Skeletal muscle tissue (tissue), 4 donors: Measurements from ENCODE around the gene NPR3. TPM values are rescaled to one million over a fixed set of nuclear protein-coding genes. Genes with fewer than 3 reads are reported as not detected.
"Not testable (repeated sequence)": the region's sequence is repeated elsewhere in the genome, so short reads cannot be mapped to it uniquely, and the experiment has no call there.

Source experiments
- H3K27ac ChIP-seq: one replicate; pipeline ENCODE4 v1.7.0; 2013; ENCODE audit warnings: mild to moderate bottlenecking, low read depth, low read length, inconsistent platforms
- H3K27me3 ChIP-seq, 3 donors: one replicate each; pipeline ENCODE4 v1.7.0; 2013; ENCODE audit warnings: low read length in 3 of 3; ENCODE audit not compliant: control insufficient read depth in 3 of 3, insufficient read depth in 3 of 3
- H3K36me3 ChIP-seq, 3 donors: one replicate each; pipeline ENCODE4 v1.7.0; 2013; ENCODE audit warnings: low read length in 3 of 3; ENCODE audit not compliant: control insufficient read depth in 3 of 3, insufficient read depth in 3 of 3
- H3K4me1 ChIP-seq, 3 donors: one replicate each; pipeline ENCODE4 v1.7.0; 2013; ENCODE audit warnings: low read length in 3 of 3, mild to moderate bottlenecking in 3 of 3; ENCODE audit not compliant: control insufficient read depth in 3 of 3, insufficient read depth in 3 of 3
- H3K4me3 ChIP-seq, 3 donors: one replicate each; pipeline ENCODE4 v1.7.0; 2013; ENCODE audit warnings: low read length in 3 of 3
- H3K9ac ChIP-seq, 3 donors: one replicate each; pipeline ENCODE4 v1.7.0; 2013; ENCODE audit warnings: low read length in 3 of 3, mild to moderate bottlenecking in 3 of 3, moderate library complexity in 2 of 3, low read depth in 1 of 3
- H3K9me3 ChIP-seq, 3 donors: one replicate each; pipeline ENCODE4 v1.7.0; 2013; ENCODE audit warnings: low read length in 3 of 3; ENCODE audit not compliant: control insufficient read depth in 3 of 3
- total RNA-seq: library from RNA; depleted of rRNA; stranded (reverse); fragments of >200 nt; gene quantifications from one replicate; pipeline ENCODE4 v1.2.3, GENCODE V29; 2014
- donor health status: Osteomylitis.

The NPR3 gene
- total RNA-seq, 1 donor from 2014 or later: 9.9 TPM

GRCh38 chr5:32794086-32794485, 83.0 kb downstream of the NPR3 start:
- Histone ChIP-seq H3K36me3 (no peaks in the 10 kb centered on the region), H3K27me3 (no peaks in the 10 kb centered on the region), H3K4me1 (no peaks in the 10 kb centered on the region), H3K9me3 (no peaks in the 10 kb centered on the region), H3K27ac (no peak overlapping the region), H3K4me3 (no peak overlapping the region), H3K9ac (no peak overlapping the region)

DNA sequence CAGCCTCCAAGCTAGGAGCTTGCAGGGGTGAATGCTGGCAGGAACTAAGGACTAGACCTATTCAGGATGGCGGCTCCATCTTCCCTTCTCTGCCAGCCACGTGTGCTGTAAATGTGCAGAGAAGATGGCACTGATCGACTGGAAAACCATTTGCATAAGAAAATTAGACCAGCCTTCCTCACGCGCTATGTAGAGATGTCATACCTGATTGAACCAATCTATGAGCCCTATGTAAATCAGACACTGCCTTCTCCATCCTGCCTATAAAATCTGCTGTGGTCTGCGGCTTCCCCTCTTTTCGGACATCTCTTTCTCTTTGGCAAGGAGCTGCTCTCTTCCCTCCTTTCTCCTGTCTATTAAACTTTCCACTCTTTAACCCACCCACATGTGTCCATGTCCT, 91.6 kb downstream of the NPR3 start:
- no peak overlapping the region for H3K27ac ChIP-seq
- H3K27me3 ChIP-seq: no peaks in the 10 kb centered on the region
- peaks cover 0 to 3% (median 0%) of the 10 kb centered on the region in 3 donors for H3K9me3 ChIP-seq
- H3K4me1 ChIP-seq: no peaks in the 10 kb centered on the region
- H3K9ac ChIP-seq: no peak overlapping the region
- no peaks in the 10 kb centered on the region for H3K36me3 ChIP-seq
- H3K4me3 ChIP-seq: no peak overlapping the region

- Histone ChIP-seq H3K4me1 (no peaks in the 10 kb centered on the region), H3K27ac (no peak overlapping the region), H3K27me3 (no peaks in the 10 kb centered on the region), H3K9ac (no peak overlapping the region), H3K4me3 (no peak overlapping the region), H3K9me3 (peaks cover 0 to 3% (median 0%) of the 10 kb centered on the region in 3 donors), H3K36me3 (no peaks in the 10 kb centered on the region)
Measured at GRCh38 chr5:32803656-32804055, 92.5 kb downstream of the NPR3 start.

DNA sequence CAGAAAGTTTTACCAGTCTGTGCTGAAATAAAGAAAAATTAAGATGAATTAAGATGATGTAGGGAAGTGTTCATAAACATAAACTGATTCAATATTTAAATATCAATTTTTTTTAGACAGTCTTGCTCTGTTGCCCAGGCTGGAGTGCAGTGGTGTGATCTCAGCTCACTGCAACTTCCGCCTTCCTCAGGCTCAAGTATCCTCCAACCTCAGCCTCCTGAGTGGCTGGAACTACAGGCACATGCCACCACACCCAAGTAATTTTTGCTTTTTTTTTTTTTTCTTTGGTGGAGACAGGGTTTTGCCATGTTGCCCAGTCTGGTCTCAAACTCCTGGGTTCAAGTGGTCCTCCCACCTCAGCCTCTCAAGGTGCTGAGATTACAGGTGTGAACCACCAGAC, 94.3 kb downstream of the NPR3 start:
- H3K4me1 ChIP-seq, H3K9me3 ChIP-seq, H3K27ac ChIP-seq, H3K36me3 ChIP-seq, H3K9ac ChIP-seq, H3K4me3 ChIP-seq, H3K27me3 ChIP-seq: not testable (repeated sequence)

GRCh38 chr5:32805971-32806638, 95.0 kb downstream of the NPR3 start:
- Histone ChIP-seq H3K36me3 (no peaks in the 10 kb centered on the region), H3K27me3 (no peaks in the 10 kb centered on the region), H3K4me1 (peaks cover 0 to 7% (median 0%) of the 10 kb centered on the region in 3 donors), H3K9ac (peak overlapping the region in 1 of 3 donors; percentile 21), H3K4me3 (no peak overlapping the region), H3K27ac (no peak overlapping the region), H3K9me3 (peaks cover 0 to 3% (median 0%) of the 10 kb centered on the region in 3 donors)

GRCh38 chr5:32808783-32809182, 97.7 kb downstream of the NPR3 start:
- H3K9ac ChIP-seq: no peak overlapping the region
- H3K4me1 ChIP-seq: peaks cover 0 to 7% (median 0%) of the 10 kb centered on the region in 3 donors
- no peaks in the 10 kb centered on the region for H3K36me3 ChIP-seq
- H3K27ac ChIP-seq: no peak overlapping the region
- H3K4me3 ChIP-seq: no peak overlapping the region
- no peaks in the 10 kb centered on the region for H3K27me3 ChIP-seq
- no peaks in the 10 kb centered on the region for H3K9me3 ChIP-seq

- H3K4me1 ChIP-seq: peaks cover 0 to 7% (median 0%) of the 10 kb centered on the region in 3 donors
- no peaks in the 10 kb centered on the region for H3K36me3 ChIP-seq
- H3K27me3 ChIP-seq: no peaks in the 10 kb centered on the region
- H3K27ac ChIP-seq: no peak overlapping the region
- H3K4me3 ChIP-seq: no peak overlapping the region
- H3K9me3 ChIP-seq: no peaks in the 10 kb centered on the region
- H3K9ac ChIP-seq: no peak overlapping the region
Measured at GRCh38 chr5:32810804-32811203, 99.7 kb downstream of the NPR3 start.

- no peaks in the 10 kb centered on the region for H3K9me3 ChIP-seq
- H3K27me3 ChIP-seq: no peaks in the 10 kb centered on the region
- H3K4me1 ChIP-seq: peaks cover 0 to 7% (median 0%) of the 10 kb centered on the region in 3 donors
- no peaks in the 10 kb centered on the region for H3K36me3 ChIP-seq
- H3K27ac ChIP-seq: no peak overlapping the region
- no peak overlapping the region for H3K4me3 ChIP-seq
- no peak overlapping the region for H3K9ac ChIP-seq
Measured at GRCh38 chr5:32812399-32812798, 101.3 kb downstream of the NPR3 start.

- H3K27me3 ChIP-seq: no peaks in the 10 kb centered on the region
- H3K9ac ChIP-seq: no peak overlapping the region
- H3K27ac ChIP-seq: no peak overlapping the region
- no peaks in the 10 kb centered on the region for H3K36me3 ChIP-seq
- H3K4me1 ChIP-seq: peaks cover 0 to 7% (median 0%) of the 10 kb centered on the region in 3 donors
- H3K4me3 ChIP-seq: no peak overlapping the region
- no peaks in the 10 kb centered on the region for H3K9me3 ChIP-seq
Measured at GRCh38 chr5:32814141-32814540, 103.0 kb downstream of the NPR3 start.

DNA sequence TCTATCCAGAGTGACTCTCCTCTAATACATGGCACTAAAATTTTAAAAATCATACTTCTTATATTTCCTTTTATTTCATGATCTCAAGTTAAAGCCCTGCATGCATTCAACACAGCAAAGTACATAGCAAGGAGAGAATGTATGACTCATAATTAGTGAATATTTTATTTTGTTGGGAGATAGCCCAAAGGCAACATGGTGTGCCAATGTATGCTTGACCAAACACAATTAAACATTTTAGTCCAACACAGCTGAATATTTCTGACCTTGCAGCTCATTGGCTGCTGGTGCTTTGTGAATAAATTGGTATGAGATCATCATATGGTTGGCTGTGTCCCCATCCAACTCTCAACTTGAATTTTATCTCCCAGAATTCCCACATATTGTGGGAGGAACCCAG, 103.5 kb downstream of the NPR3 start:
- Histone ChIP-seq H3K4me1 (peaks cover 0 to 7% (median 0%) of the 10 kb centered on the region in 3 donors), H3K27ac (no peak overlapping the region), H3K9ac (no peak overlapping the region), H3K4me3 (no peak overlapping the region), H3K9me3 (no peaks in the 10 kb centered on the region), H3K36me3 (no peaks in the 10 kb centered on the region), H3K27me3 (no peaks in the 10 kb centered on the region)
